ENCODE measurements around the gene NBPF3. TPM values are rescaled to one million over a fixed set of nuclear protein-coding genes. Genes with fewer than 3 reads are reported as not detected.
"Not testable (repeated sequence)": the region's sequence is repeated elsewhere in the genome, so short reads cannot be mapped to it uniquely, and the experiment has no call there.

NBPF3 gene
- total RNA-seq, 1 experiment from 2014 or later = 21.4 TPM

DNA sequence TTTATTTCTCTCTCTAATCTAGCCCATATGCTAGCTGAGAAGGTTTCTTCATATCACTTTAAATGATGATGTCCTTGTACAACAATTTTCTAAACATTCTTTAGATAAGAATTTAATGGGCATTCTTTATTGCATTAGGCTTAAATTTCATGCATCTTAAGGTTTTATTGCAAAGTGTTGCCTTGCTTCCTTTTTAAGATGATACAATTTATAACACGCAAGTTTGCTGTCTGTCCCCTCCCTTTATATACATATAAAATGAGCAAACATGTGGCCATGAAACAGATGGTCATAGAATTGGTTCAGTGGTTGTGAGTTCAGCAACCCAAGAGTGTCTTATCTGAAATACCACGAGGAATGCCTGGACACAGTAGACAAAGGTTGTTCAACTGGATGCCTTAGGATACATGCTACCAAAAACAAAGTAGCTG is 12.1 kb downstream of the NBPF3 start:
- CTCF ChIA-PET = no interaction called here

GRCh38 chr1:21453964-21454614 is 14.2 kb downstream of the NBPF3 start:
- H3K27ac Mint-ChIP-seq; DNase-seq (ENCODE audit: low spot score); ATAC-seq; H3K27me3 Mint-ChIP-seq (ENCODE audit: low read depth); H3K36me3 Mint-ChIP-seq; H3K4me1 Mint-ChIP-seq; H3K4me3 Mint-ChIP-seq; H3K9me3 Mint-ChIP-seq; POLR2A ChIA-PET: not testable (repeated sequence)
- CTCF ChIA-PET = interaction anchor here (1.2 kb wide), 1 partner anchor 183 kb away, joined by 3 read pairs; no protein-coding TSS in a partner anchor

More for the DNA sequence above, 12.1 kb downstream of the NBPF3 start:
- POLR2A ChIA-PET = no interaction called here
- DNase-seq (ENCODE audit: low spot score) (no peak), ATAC-seq (no peak)
- Mint-ChIP-seq H3K27ac (no peak overlapping the region), H3K4me1 (no peaks in the 10 kb centered on the region), H3K4me3 (no peak overlapping the region), H3K27me3 (ENCODE audit: low read depth) (no peaks in the 10 kb centered on the region), H3K36me3 (peaks cover 11% of the 10 kb centered on the region; the same call in 1 of the 2 replicates), H3K9me3 (no peaks in the 10 kb centered on the region)
- TF ChIP-seq MLX (CRISPR knock-in tag; IDR thresholded peaks at IDR 0.05) (no peak), ELF4 (CRISPR knock-in tag; IDR thresholded peaks at IDR 0.05; ENCODE audit: low read depth) (no peak), JAZF1 (CRISPR knock-in tag; IDR thresholded peaks at IDR 0.05) (no peak), PRRX2 (CRISPR knock-in tag; IDR thresholded peaks at IDR 0.05) (no peak), NFYB (CRISPR knock-in tag; conservative IDR thresholded peaks at IDR 0.05; ENCODE audit: low read depth) (no peak), CBFB (CRISPR knock-in tag; IDR thresholded peaks at IDR 0.05; ENCODE audit: low read depth) (no peak), CREM (CRISPR knock-in tag; IDR thresholded peaks at IDR 0.05) (no peak), SMAD3 (CRISPR knock-in tag; IDR thresholded peaks at IDR 0.05; ENCODE audit: borderline replicate concordance) (no peak), CDX4 (CRISPR knock-in tag; IDR thresholded peaks at IDR 0.05; ENCODE audit: borderline replicate concordance) (no peak), NR1H2 (CRISPR knock-in tag; IDR thresholded peaks at IDR 0.05) (no peak), MXD4 (CRISPR knock-in tag; IDR thresholded peaks at IDR 0.05; ENCODE audit: borderline replicate concordance) (no peak)
- TF ChIP-seq, protein P1, sequence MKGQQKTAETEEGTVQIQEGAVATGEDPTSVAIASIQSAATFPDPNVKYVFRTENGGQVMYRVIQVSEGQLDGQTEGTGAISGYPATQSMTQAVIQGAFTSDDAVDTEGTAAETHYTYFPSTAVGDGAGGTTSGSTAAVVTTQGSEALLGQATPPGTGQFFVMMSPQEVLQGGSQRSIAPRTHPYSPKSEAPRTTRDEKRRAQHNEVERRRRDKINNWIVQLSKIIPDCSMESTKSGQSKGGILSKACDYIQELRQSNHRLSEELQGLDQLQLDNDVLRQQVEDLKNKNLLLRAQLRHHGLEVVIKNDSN (CRISPR knock-in tag; IDR thresholded peaks at IDR 0.05) = no peak
- TF ChIP-seq, protein P2, sequence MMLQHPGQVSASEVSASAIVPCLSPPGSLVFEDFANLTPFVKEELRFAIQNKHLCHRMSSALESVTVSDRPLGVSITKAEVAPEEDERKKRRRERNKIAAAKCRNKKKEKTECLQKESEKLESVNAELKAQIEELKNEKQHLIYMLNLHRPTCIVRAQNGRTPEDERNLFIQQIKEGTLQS (CRISPR knock-in tag; conservative IDR thresholded peaks at IDR 0.05) = no peak
- TF ChIP-seq, protein P3, sequence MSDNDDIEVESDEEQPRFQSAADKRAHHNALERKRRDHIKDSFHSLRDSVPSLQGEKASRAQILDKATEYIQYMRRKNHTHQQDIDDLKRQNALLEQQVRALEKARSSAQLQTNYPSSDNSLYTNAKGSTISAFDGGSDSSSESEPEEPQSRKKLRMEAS (CRISPR knock-in tag; IDR thresholded peaks at IDR 0.05) = no peak
- TF ChIP-seq, protein P4, sequence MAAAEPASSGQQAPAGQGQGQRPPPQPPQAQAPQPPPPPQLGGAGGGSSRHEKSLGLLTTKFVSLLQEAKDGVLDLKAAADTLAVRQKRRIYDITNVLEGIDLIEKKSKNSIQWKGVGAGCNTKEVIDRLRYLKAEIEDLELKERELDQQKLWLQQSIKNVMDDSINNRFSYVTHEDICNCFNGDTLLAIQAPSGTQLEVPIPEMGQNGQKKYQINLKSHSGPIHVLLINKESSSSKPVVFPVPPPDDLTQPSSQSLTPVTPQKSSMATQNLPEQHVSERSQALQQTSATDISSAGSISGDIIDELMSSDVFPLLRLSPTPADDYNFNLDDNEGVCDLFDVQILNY (CRISPR knock-in tag; IDR thresholded peaks at IDR 0.05) = no peak

DNA sequence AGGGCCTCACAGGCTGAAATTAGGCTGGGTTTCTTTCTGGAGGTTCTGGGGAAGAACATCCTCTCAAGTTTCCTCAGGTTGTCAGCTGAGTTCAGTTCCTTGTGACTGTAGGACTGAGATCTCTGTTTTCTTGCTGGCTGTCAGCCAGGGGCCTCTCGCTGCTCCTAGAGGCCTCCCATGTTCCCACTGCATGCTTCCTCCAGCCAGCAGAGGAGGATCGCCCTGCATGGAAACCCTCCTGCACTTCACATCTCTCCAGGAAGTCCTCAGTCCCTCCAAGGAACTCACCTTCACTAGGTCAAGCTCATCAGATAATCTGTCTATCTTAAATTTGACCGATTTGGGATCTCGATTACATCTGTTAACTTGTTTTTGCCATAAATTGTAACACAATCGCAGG is 15.0 kb downstream of the NBPF3 start:
- H3K27ac Mint-ChIP-seq; DNase-seq (ENCODE audit: low spot score); CTCF ChIA-PET; H3K4me1 Mint-ChIP-seq; H3K36me3 Mint-ChIP-seq; POLR2A ChIA-PET; ATAC-seq; H3K4me3 Mint-ChIP-seq; H3K27me3 Mint-ChIP-seq (ENCODE audit: low read depth); H3K9me3 Mint-ChIP-seq: not testable (repeated sequence)

GRCh38 chr1:21457654-21458053 is 17.7 kb downstream of the NBPF3 start:
- ATAC-seq (no peak), DNase-seq (ENCODE audit: low spot score) (no peak)
- Mint-ChIP-seq H3K4me1 (no peaks in the 10 kb centered on the region), H3K27me3 (ENCODE audit: low read depth) (no peaks in the 10 kb centered on the region), H3K36me3 (peaks cover 5% of the 10 kb centered on the region; the same call in 1 of the 2 replicates), H3K27ac (no peak overlapping the region), H3K9me3 (no peaks in the 10 kb centered on the region), H3K4me3 (no peak overlapping the region)
- CTCF ChIA-PET = no interaction called here
- POLR2A ChIA-PET = no interaction called here
- TF ChIP-seq NR1H2 (CRISPR knock-in tag; IDR thresholded peaks at IDR 0.05) = no peak
- no peak for TF ChIP-seq ZSCAN18 (CRISPR knock-in tag; IDR thresholded peaks at IDR 0.05)
- no peak for TF ChIP-seq TCF7 (CRISPR knock-in tag; IDR thresholded peaks at IDR 0.05; ENCODE audit: low read depth)
- no peak for TF ChIP-seq PRDM15 (CRISPR knock-in tag; IDR thresholded peaks at IDR 0.05)

Data from WTC11 (cell line).